GM19239 (cell line): ENCODE results near the gene SPOCK1.

ENCODE experiments used
- DNase-seq: peaks from one replicate; pipeline ENCODE4 v3.0.0; 2011; ENCODE audit warnings: low spot score; ENCODE audit not compliant: insufficient read length
- FAIRE-seq: peaks from 2 replicates; lab custom pipeline; 2011; peaks lifted over from hg19 to GRCh38; lab: Jason Lieb, UNC

SPOCK1 gene

GRCh38 chr5:137098663-137099062 lies 400.5 kb downstream of the SPOCK1 start:
- FAIRE-seq: no peak
- no peak for DNase-seq

- FAIRE-seq: no peak
- DNase-seq: no peak
Observed at GRCh38 chr5:137098238-137098637, 400.9 kb downstream of the SPOCK1 start.

GRCh38 chr5:137097203-137097602 lies 401.9 kb downstream of the SPOCK1 start:
- FAIRE-seq: no peak
- no peak for DNase-seq

- DNase-seq: no peak
- FAIRE-seq: no peak
Observed at GRCh38 chr5:137096149-137097103, 402.7 kb downstream of the SPOCK1 start.

GRCh38 chr5:137095597-137095996 lies 403.5 kb downstream of the SPOCK1 start:
- no peak for DNase-seq
- FAIRE-seq: no peak

GRCh38 chr5:137092831-137093230 lies 406.3 kb downstream of the SPOCK1 start:
- no peak for FAIRE-seq
- no peak for DNase-seq

- FAIRE-seq (no peak), DNase-seq (no peak)
Observed at GRCh38 chr5:137091472-137091871, 407.7 kb downstream of the SPOCK1 start.

GRCh38 chr5:137090721-137091120 lies 408.4 kb downstream of the SPOCK1 start:
- DNase-seq (no peak), FAIRE-seq (no peak)

- FAIRE-seq (no peak), DNase-seq (no peak)
Observed at GRCh38 chr5:137090151-137090550, 409.0 kb downstream of the SPOCK1 start.

GRCh38 chr5:137088175-137088574 lies 411.0 kb downstream of the SPOCK1 start:
- no peak for FAIRE-seq

GRCh38 chr5:137086342-137086741 lies 412.8 kb downstream of the SPOCK1 start:
- DNase-seq: no peak
- FAIRE-seq: no peak

More at GRCh38 chr5:137088175-137088574, 411.0 kb downstream of the SPOCK1 start:
- DNase-seq: no peak

GRCh38 chr5:137085206-137085605 lies 413.9 kb downstream of the SPOCK1 start:
- no peak for DNase-seq
- FAIRE-seq: no peak

- DNase-seq (no peak), FAIRE-seq (no peak)
Observed at GRCh38 chr5:137084016-137084415, 415.1 kb downstream of the SPOCK1 start.

- FAIRE-seq: no peak
- DNase-seq: no peak
Observed at GRCh38 chr5:137082951-137083350, 416.2 kb downstream of the SPOCK1 start.

GRCh38 chr5:137078171-137078665 lies 420.9 kb downstream of the SPOCK1 start:
- DNase-seq: no peak
- no peak for FAIRE-seq

GRCh38 chr5:137075163-137075970 lies 423.8 kb downstream of the SPOCK1 start:
- FAIRE-seq: no peak
- DNase-seq: peak; percentile 12

GRCh38 chr5:137073189-137073588 lies 425.9 kb downstream of the SPOCK1 start:
- DNase-seq (no peak), FAIRE-seq (no peak)

- no peak for DNase-seq
- FAIRE-seq: no peak
Observed at GRCh38 chr5:137072361-137073115, 426.6 kb downstream of the SPOCK1 start.

- no peak for DNase-seq
- no peak for FAIRE-seq
Observed at GRCh38 chr5:137071931-137072330, 427.2 kb downstream of the SPOCK1 start.

- DNase-seq (no peak), FAIRE-seq (no peak)
Observed at GRCh38 chr5:137071526-137071925, 427.6 kb downstream of the SPOCK1 start.
